MM.1S (cell line): ENCODE data around the gene BAZ1B.
A peak's percentile ranks its signal among the peaks of the same experiment; 100 is the strongest.

Experiments used
- DNase-seq: peaks from one replicate; pipeline ENCODE4 v3.0.0-alpha.2; 2015
- H2AFZ ChIP-seq: fragments of 300-600 bp; sonication (generic); 2 replicates; pipeline ENCODE4 v1.6.0; 2016; ENCODE audit warnings: antibody characterized with exemption, low read length
- H3F3A ChIP-seq: fragments of 300-600 bp; sonication (generic); 2 replicates; pipeline ENCODE4 v1.6.1; 2016; ENCODE audit warnings: mild to moderate bottlenecking, antibody characterized with exemption, low read length, moderate library complexity, mixed read lengths; ENCODE audit not compliant: insufficient read depth
- H3K27ac ChIP-seq: fragments of 300-600 bp; sonication (generic); 2 replicates; pipeline ENCODE4 v1.5.1; 2016; ENCODE audit warnings: mild to moderate bottlenecking, low read length
- H3K27me3 ChIP-seq: fragments of 300-600 bp; sonication (generic); replicated peaks from 2 replicates; pipeline ENCODE4 v1.6.0; 2016; ENCODE audit warnings: low read length; ENCODE audit not compliant: insufficient read depth
- H3K36me3 ChIP-seq: fragments of 300-600 bp; sonication (generic); replicated peaks from 2 replicates; pipeline ENCODE4 v1.6.1; 2016; ENCODE audit warnings: mild to moderate bottlenecking, low read length, mixed read lengths; ENCODE audit not compliant: insufficient read depth
- H3K4me1 ChIP-seq: fragments of 300-600 bp; sonication (generic); 2 replicates; pipeline ENCODE4 v1.6.1; 2016; ENCODE audit warnings: low read length, mixed read lengths
- H3K4me2 ChIP-seq: fragments of 300-600 bp; sonication (generic); 2 replicates; pipeline ENCODE4 v1.6.0; 2016; ENCODE audit warnings: low read depth, low read length
- H3K4me3 ChIP-seq: fragments of 300-600 bp; sonication (generic); 2 replicates; pipeline ENCODE4 v1.5.1; 2016; ENCODE audit warnings: low read length, mixed read lengths
- H3K79me2 ChIP-seq: fragments of 300-600 bp; sonication (generic); 2 replicates; pipeline ENCODE4 v1.6.1; 2016; ENCODE audit warnings: mixed run types, low read length, mixed read lengths
- H3K9ac ChIP-seq: fragments of 300-600 bp; sonication (generic); 2 replicates; pipeline ENCODE4 v1.6.1; 2016; ENCODE audit warnings: low read length, mixed read lengths
- H3K9me2 ChIP-seq: fragments of 300-600 bp; sonication (generic); replicated peaks from 2 replicates; pipeline ENCODE4 v1.6.1; 2016; ENCODE audit warnings: mild to moderate bottlenecking, low read length, mixed read lengths; ENCODE audit not compliant: insufficient read depth
- H3K9me3 ChIP-seq: fragments of 300-600 bp; sonication (generic); replicated peaks from 2 replicates; pipeline ENCODE4 v1.6.1; 2016; ENCODE audit warnings: mild to moderate bottlenecking, low read length, mixed read lengths; ENCODE audit not compliant: insufficient read depth
- H4K20me1 ChIP-seq: fragments of 300-600 bp; sonication (generic); 2 replicates; pipeline ENCODE4 v1.6.1; 2016; ENCODE audit warnings: mild to moderate bottlenecking, low read length, moderate library complexity, mixed read lengths; ENCODE audit not compliant: insufficient read depth
- EZH2 ChIP-seq: fragments of 300-600 bp; sonication (generic); optimal IDR thresholded peaks from 2 replicates; pipeline ENCODE3; 2017; ENCODE audit warnings: low read depth, mild to moderate bottlenecking, antibody characterized with exemption, low read length, mixed read lengths
- EZH2phosphoT487 ChIP-seq: fragments of 300-600 bp; sonication (generic); IDR thresholded peaks from 2 replicates; pipeline ENCODE4 v1.6.1; 2018; ENCODE audit warnings: antibody characterized with exemption, low read length
- TF ChIP-seq, protein P1 (sequence below): fragments of 300-600 bp; sonication (generic); IDR thresholded peaks from 2 replicates; pipeline ENCODE4 v1.5.1; 2016; ENCODE audit warnings: antibody characterized with exemption, low read length, mixed read lengths

The BAZ1B gene

GRCh38 chr7:73522105-73522872 lies at the start of gene BAZ1B:
TSS of gene BAZ1B (minus strand) at chr7:73522293. CDS start at chr7:73521933, 360 bp downstream.
- Histone ChIP-seq H2AFZ (peak within 1 kb of the TSS; percentile 73), H3K36me3 (no peaks in the 10 kb centered on the region; the same call in 1 of the 2 replicates), H3K9ac (peak within 1 kb of the TSS; percentile 94), H3K79me2 (peaks cover 43% of the 10 kb centered on the region), H3K27me3 (no peaks in the 10 kb centered on the region), H3K4me2 (peak within 1 kb of the TSS; percentile 76), H3K9me2 (no peaks in the 10 kb centered on the region), H3K4me3 (peak within 1 kb of the TSS; percentile 64), H3F3A (peaks cover 27% of the 10 kb centered on the region), H3K4me1 (peaks cover 26% of the 10 kb centered on the region), H3K9me3 (no peaks in the 10 kb centered on the region), H4K20me1 (peaks cover 29% of the 10 kb centered on the region), H3K27ac (peak within 1 kb of the TSS; percentile 82)
- TF ChIP-seq EZH2, result no peak
- TF ChIP-seq, protein P1, sequence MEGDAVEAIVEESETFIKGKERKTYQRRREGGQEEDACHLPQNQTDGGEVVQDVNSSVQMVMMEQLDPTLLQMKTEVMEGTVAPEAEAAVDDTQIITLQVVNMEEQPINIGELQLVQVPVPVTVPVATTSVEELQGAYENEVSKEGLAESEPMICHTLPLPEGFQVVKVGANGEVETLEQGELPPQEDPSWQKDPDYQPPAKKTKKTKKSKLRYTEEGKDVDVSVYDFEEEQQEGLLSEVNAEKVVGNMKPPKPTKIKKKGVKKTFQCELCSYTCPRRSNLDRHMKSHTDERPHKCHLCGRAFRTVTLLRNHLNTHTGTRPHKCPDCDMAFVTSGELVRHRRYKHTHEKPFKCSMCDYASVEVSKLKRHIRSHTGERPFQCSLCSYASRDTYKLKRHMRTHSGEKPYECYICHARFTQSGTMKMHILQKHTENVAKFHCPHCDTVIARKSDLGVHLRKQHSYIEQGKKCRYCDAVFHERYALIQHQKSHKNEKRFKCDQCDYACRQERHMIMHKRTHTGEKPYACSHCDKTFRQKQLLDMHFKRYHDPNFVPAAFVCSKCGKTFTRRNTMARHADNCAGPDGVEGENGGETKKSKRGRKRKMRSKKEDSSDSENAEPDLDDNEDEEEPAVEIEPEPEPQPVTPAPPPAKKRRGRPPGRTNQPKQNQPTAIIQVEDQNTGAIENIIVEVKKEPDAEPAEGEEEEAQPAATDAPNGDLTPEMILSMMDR, result no peak
- TF ChIP-seq EZH2phosphoT487, result no peak
- DNase-seq, result peak; percentile 99

DNA sequence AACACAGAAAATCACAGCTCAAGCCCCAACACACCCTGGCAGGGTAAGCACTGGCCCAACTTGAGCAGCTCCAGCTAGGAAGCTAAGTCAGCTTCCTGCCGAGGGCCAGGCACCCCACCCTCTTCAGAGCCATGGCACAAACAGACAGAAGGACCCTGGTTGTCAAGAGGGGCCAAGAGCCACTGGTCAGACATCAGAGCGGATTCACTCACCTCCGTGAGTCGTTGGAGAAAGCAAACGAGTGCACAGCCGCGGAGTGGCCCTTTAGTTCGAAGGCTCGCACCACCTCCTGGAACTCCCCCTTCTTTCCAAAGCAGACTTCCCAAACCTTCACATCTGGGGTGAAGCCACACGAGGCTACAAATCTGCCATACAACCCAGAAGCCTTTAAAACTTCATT lies 48.9 kb upstream of the BAZ1B start:
- H3F3A ChIP-seq, result peaks cover 14% of the 10 kb centered on the region; the same call in 1 of the 2 replicates
- H3K4me2 ChIP-seq, result no peak overlapping the region
- H4K20me1 ChIP-seq, result no peaks in the 10 kb centered on the region
- H3K27ac ChIP-seq, result no peak overlapping the region
- H3K36me3 ChIP-seq, result peaks cover 10% of the 10 kb centered on the region; the same call in 1 of the 2 replicates
- no peaks in the 10 kb centered on the region for H3K9me2 ChIP-seq
- H3K4me3 ChIP-seq, result no peak overlapping the region
- no peaks in the 10 kb centered on the region for H3K9me3 ChIP-seq
- TF ChIP-seq EZH2phosphoT487, result no peak
- TF ChIP-seq, protein P1, result no peak
- TF ChIP-seq EZH2, result no peak
- peaks cover 18% of the 10 kb centered on the region; the same call in 1 of the 2 replicates for H3K79me2 ChIP-seq
- H3K27me3 ChIP-seq, result no peaks in the 10 kb centered on the region
- no peak overlapping the region for H2AFZ ChIP-seq
- no peak overlapping the region for H3K9ac ChIP-seq
- DNase-seq, result no peak
- no peaks in the 10 kb centered on the region for H3K4me1 ChIP-seq

GRCh38 chr7:73570521-73570920 lies 48.4 kb upstream of the BAZ1B start:
- Histone ChIP-seq H3K27ac (no peak overlapping the region), H4K20me1 (no peaks in the 10 kb centered on the region), H3K4me2 (no peak overlapping the region), H2AFZ (no peak overlapping the region), H3K9me2 (no peaks in the 10 kb centered on the region), H3K9me3 (no peaks in the 10 kb centered on the region), H3K79me2 (peaks cover 14% of the 10 kb centered on the region; the same call in 1 of the 2 replicates), H3F3A (peaks cover 14% of the 10 kb centered on the region; the same call in 1 of the 2 replicates), H3K27me3 (no peaks in the 10 kb centered on the region), H3K4me3 (no peak overlapping the region), H3K36me3 (peaks cover 10% of the 10 kb centered on the region; the same call in 1 of the 2 replicates), H3K4me1 (0 out of 2 replicates have a peak, but pooled peaks cover 4% of the 10 kb centered on the region), H3K9ac (no peak overlapping the region)
- no peak for DNase-seq
- TF ChIP-seq EZH2 (no peak), EZH2phosphoT487 (no peak)
- TF ChIP-seq, protein P1, result no peak
